PC-3 (cell line): ENCODE measurements around the gene S100A14. TPM values are rescaled to one million over a fixed set of nuclear protein-coding genes. Genes with fewer than 3 reads are reported as not detected.
"Not testable (repeated sequence)": the region's sequence is repeated elsewhere in the genome, so short reads cannot be mapped to it uniquely, and the experiment has no call there.

Experiments used
- ATAC-seq: fragments of 200-7000 bp; cut with Tn5 transposase; 2 replicates; pipeline ENCODE4 v1.9.1; 2020; ENCODE audit warnings: mild to moderate bottlenecking, moderate library complexity
- BruUV-seq: library from RNA; stranded (reverse); fragments of 400-500 nt; replicated peaks from 2 replicates; lab custom pipeline; 2021; lab: Mats Ljungman, UMichigan
- CTCF ChIA-PET: fragments of 300-600 bp; sonication (Branson Sonifier 250); formaldehyde crosslinking; loops from one replicate; lab custom pipeline; 2022; ENCODE audit warnings: antibody characterized with exemption; lab: Charles Lee
- POLR2A ChIA-PET: fragments of 300-600 bp; sonication (Branson Sonifier 250); formaldehyde crosslinking; loops from one replicate; lab custom pipeline; 2022; ENCODE audit warnings: antibody characterized with exemption; ENCODE audit not compliant: unreplicated experiment; lab: Charles Lee
- DNase-seq: peaks from one replicate; pipeline ENCODE4 v3.0.0-alpha.2; 2015
- H2AFZ ChIP-seq: fragments of 300-600 bp; sonication (generic); 2 replicates; pipeline ENCODE4 v1.6.0; 2016; ENCODE audit warnings: antibody characterized with exemption, low read length
- H3F3A ChIP-seq: fragments of 300-600 bp; sonication (generic); one replicate; pipeline ENCODE4 v1.6.0; 2017; ENCODE audit warnings: antibody characterized with exemption, low read length, control low read depth, mild to moderate bottlenecking; ENCODE audit not compliant: unreplicated experiment
- H3K27ac ChIP-seq: fragments of 300-600 bp; sonication (generic); 2 replicates; pipeline ENCODE4 v1.5.1; 2016; ENCODE audit warnings: mild to moderate bottlenecking, low read length
- H3K27me3 ChIP-seq: fragments of 300-600 bp; sonication (generic); 2 replicates; pipeline ENCODE4 v1.6.1; 2016; ENCODE audit warnings: low read length, mixed read lengths
- H3K36me3 ChIP-seq: fragments of 300-600 bp; sonication (generic); 2 replicates; pipeline ENCODE4 v1.6.1; 2016; ENCODE audit warnings: low read depth, mixed run types, low read length, mixed read lengths
- H3K4me1 ChIP-seq: fragments of 300-600 bp; sonication (generic); 2 replicates; pipeline ENCODE4 v1.5.1; 2016; ENCODE audit warnings: low read length; ENCODE audit not compliant: insufficient read depth
- H3K4me2 ChIP-seq: fragments of 300-600 bp; sonication (generic); 2 replicates; pipeline ENCODE4 v1.6.0; 2016; ENCODE audit warnings: low read length
- H3K4me3 ChIP-seq: fragments of 300-600 bp; sonication (generic); 2 replicates; pipeline ENCODE4 v1.5.1; 2016; ENCODE audit warnings: mild to moderate bottlenecking, low read length, mixed read lengths
- H3K79me2 ChIP-seq: fragments of 300-600 bp; sonication (generic); 2 replicates; pipeline ENCODE4 v1.6.1; 2017; ENCODE audit warnings: low read length, mixed read lengths
- H3K9ac ChIP-seq: fragments of 300-600 bp; sonication (generic); 2 replicates; pipeline ENCODE4 v1.6.0; 2016; ENCODE audit warnings: mild to moderate bottlenecking, low read length
- H3K9me2 ChIP-seq: fragments of 300-600 bp; sonication (generic); replicated peaks from 2 replicates; pipeline ENCODE4 v1.6.1; 2016; ENCODE audit warnings: mixed run types, low read length, mixed read lengths
- H3K9me3 ChIP-seq: fragments of 300-600 bp; sonication (generic); 2 replicates; pipeline ENCODE4 v1.6.1; 2016; ENCODE audit warnings: low read length, mixed read lengths
- H4K20me1 ChIP-seq: fragments of 300-600 bp; sonication (generic); 2 replicates; pipeline ENCODE4 v1.6.1; 2016; ENCODE audit warnings: low read length, mixed read lengths
- CTCF ChIP-seq: fragments of 300-600 bp; sonication (generic); conservative IDR thresholded peaks from 2 replicates; pipeline ENCODE4 v1.5.1; 2017; ENCODE audit warnings: antibody characterized with exemption, low read depth, mild to moderate bottlenecking, low read length
- EZH2 ChIP-seq: fragments of 300-600 bp; sonication (generic); IDR thresholded peaks from one replicate; pipeline ENCODE4 v1.6.1; 2017; ENCODE audit warnings: antibody characterized with exemption, mild to moderate bottlenecking, low read length; ENCODE audit not compliant: unreplicated experiment
- intact Hi-C: fragments of 100-400 bp; cut with micrococcal nuclease; formaldehyde crosslinking; loops from 2 replicates; pipeline ENCODE4 v1.9.0; 2023
- total RNA-seq: library from RNA; depleted of rRNA; stranded (reverse); fragments of >200 nt; gene quantifications from 2 replicates; pipeline ENCODE4 v1.2.3, GENCODE V29; 2014

The S100A14 gene
- total RNA-seq, 1 experiment from 2014 or later = 462 TPM

- DNase-seq (no peak), ATAC-seq (no peak)
- Histone ChIP-seq H3K27ac (no peak overlapping the region), H3K4me2 (no peak overlapping the region), H3K9me3 (no peaks in the 10 kb centered on the region), H3K9ac (no peak overlapping the region), H3K27me3 (no peaks in the 10 kb centered on the region), H4K20me1 (peaks cover 16% of the 10 kb centered on the region; the same call in 1 of the 2 replicates), H3K9me2 (no peaks in the 10 kb centered on the region), H3K4me1 (no peaks in the 10 kb centered on the region), H3K4me3 (no peak overlapping the region), H3K36me3 (peaks cover 91% of the 10 kb centered on the region), H3K79me2 (peaks cover 73% of the 10 kb centered on the region), H3F3A (peaks cover 22% of the 10 kb centered on the region), H2AFZ (no peak overlapping the region)
- intact Hi-C loops = no loop called here
- ChIA-PET CTCF (no interaction called here), POLR2A (no interaction called here)
- no TSS peak for BruUV-seq
- TF ChIP-seq CTCF = no peak
These were observed 26.0 kb upstream of the S100A14 start for GRCh38 chr1:153642161-153642560.

GRCh38 chr1:153640861-153641260, 24.7 kb upstream of the S100A14 start:
- CTCF ChIA-PET = no interaction called here
- no peak for DNase-seq
- Histone ChIP-seq H3K9ac (no peak overlapping the region), H3K79me2 (peaks cover 86% of the 10 kb centered on the region), H3K4me3 (no peak overlapping the region), H3K27me3 (no peaks in the 10 kb centered on the region), H3F3A (peaks cover 17% of the 10 kb centered on the region), H3K9me3 (no peaks in the 10 kb centered on the region), H3K4me2 (no peak overlapping the region), H4K20me1 (peaks cover 21% of the 10 kb centered on the region; the same call in 1 of the 2 replicates), H3K27ac (no peak overlapping the region), H2AFZ (no peak overlapping the region), H3K36me3 (peaks cover 94% of the 10 kb centered on the region), H3K4me1 (peaks cover 7% of the 10 kb centered on the region), H3K9me2 (no peaks in the 10 kb centered on the region)
- no peak for ATAC-seq
- no TSS peak for BruUV-seq
- intact Hi-C loops = no loop called here
- POLR2A ChIA-PET = no interaction called here
- TF ChIP-seq CTCF = no peak
- no peak for TF ChIP-seq EZH2

GRCh38 chr1:153640213-153640612, 24.1 kb upstream of the S100A14 start:
- Histone ChIP-seq H3K36me3 (peaks cover 88% of the 10 kb centered on the region), H3F3A (peaks cover 10% of the 10 kb centered on the region), H4K20me1 (peaks cover 22% of the 10 kb centered on the region; the same call in 1 of the 2 replicates), H3K79me2 (peaks cover 93% of the 10 kb centered on the region), H3K4me1 (peaks cover 10% of the 10 kb centered on the region)
- H2AFZ ChIP-seq, H3K4me2 ChIP-seq, intact Hi-C loops, H3K27me3 ChIP-seq, H3K9ac ChIP-seq, H3K9me2 ChIP-seq, H3K27ac ChIP-seq, H3K9me3 ChIP-seq, CTCF ChIA-PET, H3K4me3 ChIP-seq, BruUV-seq, DNase-seq, ATAC-seq: not testable (repeated sequence)
- POLR2A ChIA-PET = interaction anchor here (0.7 kb wide), 1 partner anchor 24 kb away, joined by 3 read pairs; the partner anchor contains the start of gene S100A14
